GM06990 (cell line): ENCODE measurements around the gene TMEM81.

Experiments
- DNase-seq: peaks from one replicate; pipeline ENCODE4 v3.0.0-alpha.2; 2011; ENCODE audit not compliant: insufficient read length; ENCODE audit errors: extremely low read depth
- H3K27me3 ChIP-seq: replicated peaks from 2 replicates; pipeline ENCODE4 v1.6.0; 2011; ENCODE audit warnings: low read length; ENCODE audit not compliant: control insufficient read depth, insufficient read depth
- H3K36me3 ChIP-seq: 2 replicates; pipeline ENCODE4 v1.5.1; 2011; ENCODE audit warnings: low read length; ENCODE audit not compliant: control insufficient read depth, insufficient read depth
- H3K4me3 ChIP-seq: replicated peaks from 2 replicates; pipeline ENCODE4 v1.5.1; 2011; ENCODE audit warnings: low read depth, mild to moderate bottlenecking, control low read depth, low read length
- CTCF ChIP-seq: IDR thresholded peaks from 2 replicates; pipeline ENCODE4 v1.5.1; 2011; ENCODE audit warnings: low read length, control low read depth, mild to moderate bottlenecking, inconsistent platforms; ENCODE audit not compliant: insufficient read depth, poor library complexity, severe bottlenecking

TMEM81 gene

GRCh38 chr1:205109269-205109668 lies 25.0 kb upstream of the TMEM81 start:
- Histone ChIP-seq H3K36me3 (peaks cover 1% of the 10 kb centered on the region), H3K27me3 (no peaks in the 10 kb centered on the region), H3K4me3 (no peak overlapping the region)
- no peak for TF ChIP-seq CTCF
- no peak for DNase-seq

GRCh38 chr1:205108464-205108863 lies 24.2 kb upstream of the TMEM81 start:
- no peak for DNase-seq
- H3K4me3 ChIP-seq, result no peak overlapping the region
- no peak for TF ChIP-seq CTCF
- peaks cover 5% of the 10 kb centered on the region for H3K36me3 ChIP-seq
- no peaks in the 10 kb centered on the region for H3K27me3 ChIP-seq

GRCh38 chr1:205107327-205107726 lies 23.1 kb upstream of the TMEM81 start:
- no peak for DNase-seq
- Histone ChIP-seq H3K4me3 (no peak overlapping the region), H3K36me3 (peaks cover 5% of the 10 kb centered on the region), H3K27me3 (no peaks in the 10 kb centered on the region)
- no peak for TF ChIP-seq CTCF

- H3K27me3 ChIP-seq, result no peaks in the 10 kb centered on the region
- no peak overlapping the region for H3K4me3 ChIP-seq
- DNase-seq, result no peak
- no peak for TF ChIP-seq CTCF
- peaks cover 10% of the 10 kb centered on the region for H3K36me3 ChIP-seq
These were observed 18.1 kb upstream of the TMEM81 start for GRCh38 chr1:205102404-205102803.

GRCh38 chr1:205098242-205098641 lies 14.0 kb upstream of the TMEM81 start:
- DNase-seq, result no peak
- TF ChIP-seq CTCF, result no peak
- Histone ChIP-seq H3K36me3 (peaks cover 10% of the 10 kb centered on the region), H3K4me3 (no peak overlapping the region), H3K27me3 (no peaks in the 10 kb centered on the region)

GRCh38 chr1:205095422-205095821 lies 11.2 kb upstream of the TMEM81 start:
- peaks cover 13% of the 10 kb centered on the region for H3K36me3 ChIP-seq
- no peak for DNase-seq
- TF ChIP-seq CTCF, result no peak

More at GRCh38 chr1:205095422-205095821, 11.2 kb upstream of the TMEM81 start:
- H3K27me3 ChIP-seq, result no peaks in the 10 kb centered on the region
- no peak overlapping the region for H3K4me3 ChIP-seq
